IPS-20b (cell line): ENCODE measurements around the gene OSTN.
"Not testable (repeated sequence)": the region's sequence is repeated elsewhere in the genome, so short reads cannot be mapped to it uniquely, and the experiment has no call there.

Experiments
- H3K27ac ChIP-seq: one replicate; pipeline ENCODE4 v1.5.1; 2013; ENCODE audit warnings: low read length
- H3K27me3 ChIP-seq: 2 replicates; pipeline ENCODE4 v1.6.1; 2013; ENCODE audit warnings: mild to moderate bottlenecking, low read length, inconsistent platforms; ENCODE audit not compliant: insufficient read depth
- H3K36me3 ChIP-seq: 2 replicates; pipeline ENCODE4 v1.6.1; 2013; ENCODE audit warnings: low read depth, mild to moderate bottlenecking, inconsistent platforms, low read length, moderate library complexity; ENCODE audit not compliant: insufficient read depth
- H3K4me1 ChIP-seq: 2 replicates; pipeline ENCODE4 v1.6.1; 2013; ENCODE audit warnings: mild to moderate bottlenecking, control low read depth, inconsistent platforms, low read length, moderate library complexity; ENCODE audit not compliant: insufficient read depth
- H3K4me3 ChIP-seq: 2 replicates; pipeline ENCODE4 v1.5.1; 2013; ENCODE audit warnings: mild to moderate bottlenecking, low read length, inconsistent platforms
- H3K9ac ChIP-seq: 2 replicates; pipeline ENCODE4 v1.6.1; 2013; ENCODE audit warnings: low read depth, mild to moderate bottlenecking, inconsistent platforms, low read length, moderate library complexity
- H3K9me3 ChIP-seq: 2 replicates; pipeline ENCODE4 v1.6.1; 2013; ENCODE audit warnings: mild to moderate bottlenecking, low read depth, low read length, inconsistent platforms; ENCODE audit not compliant: insufficient read depth

OSTN gene

GRCh38 chr3:191198932-191199331, at the start of gene OSTN:
TSS of gene OSTN (plus strand) at chr3:191199241. CDS start at chr3:191212533, 13,292 bp downstream.
- H3K9me3 ChIP-seq, result no peaks in the 10 kb centered on the region
- no peaks in the 10 kb centered on the region for H3K27me3 ChIP-seq
- no peaks in the 10 kb centered on the region for H3K4me1 ChIP-seq
- no peak within 1 kb of the TSS for H3K9ac ChIP-seq
- no peaks in the 10 kb centered on the region for H3K36me3 ChIP-seq
- H3K27ac ChIP-seq, result no peak within 1 kb of the TSS
- no peak within 1 kb of the TSS for H3K4me3 ChIP-seq

- no peaks in the 10 kb centered on the region for H3K36me3 ChIP-seq
- H3K4me1 ChIP-seq, result no peaks in the 10 kb centered on the region
- H3K27ac ChIP-seq, result no peak overlapping the region
- peaks cover 8% of the 10 kb centered on the region for H3K9me3 ChIP-seq
- H3K9ac ChIP-seq, result no peak overlapping the region
- no peaks in the 10 kb centered on the region for H3K27me3 ChIP-seq
- H3K4me3 ChIP-seq, result no peak overlapping the region
These were observed 47.4 kb upstream of the OSTN start for GRCh38 chr3:191151653-191152052.

GRCh38 chr3:191154827-191155226, 44.2 kb upstream of the OSTN start:
- Histone ChIP-seq H3K36me3 (no peaks in the 10 kb centered on the region), H3K4me1 (no peaks in the 10 kb centered on the region), H3K27me3 (no peaks in the 10 kb centered on the region), H3K27ac (no peak overlapping the region), H3K9me3 (peaks cover 8% of the 10 kb centered on the region), H3K4me3 (no peak overlapping the region), H3K9ac (no peak overlapping the region)

GRCh38 chr3:191158247-191158646, 40.8 kb upstream of the OSTN start:
- Histone ChIP-seq H3K27ac (no peak overlapping the region), H3K36me3 (no peaks in the 10 kb centered on the region), H3K27me3 (no peaks in the 10 kb centered on the region), H3K4me3 (no peak overlapping the region), H3K9ac (no peak overlapping the region), H3K9me3 (peaks cover 8% of the 10 kb centered on the region), H3K4me1 (no peaks in the 10 kb centered on the region)

GRCh38 chr3:191158815-191159214, 40.2 kb upstream of the OSTN start:
- Histone ChIP-seq H3K36me3 (no peaks in the 10 kb centered on the region), H3K9me3 (peaks cover 8% of the 10 kb centered on the region; the same call in 1 of the 2 replicates), H3K4me3 (no peak overlapping the region), H3K27ac (no peak overlapping the region), H3K9ac (no peak overlapping the region), H3K4me1 (no peaks in the 10 kb centered on the region), H3K27me3 (no peaks in the 10 kb centered on the region)

GRCh38 chr3:191165802-191166201, 33.2 kb upstream of the OSTN start:
- Histone ChIP-seq H3K9me3 (no peaks in the 10 kb centered on the region), H3K36me3 (no peaks in the 10 kb centered on the region), H3K4me3 (no peak overlapping the region), H3K27me3 (no peaks in the 10 kb centered on the region), H3K27ac (no peak overlapping the region), H3K9ac (no peak overlapping the region), H3K4me1 (no peaks in the 10 kb centered on the region)

GRCh38 chr3:191166368-191166767, 32.7 kb upstream of the OSTN start:
- no peaks in the 10 kb centered on the region for H3K9me3 ChIP-seq
- H3K27me3 ChIP-seq, result no peaks in the 10 kb centered on the region
- no peak overlapping the region for H3K27ac ChIP-seq
- no peak overlapping the region for H3K4me3 ChIP-seq
- no peak overlapping the region for H3K9ac ChIP-seq
- no peaks in the 10 kb centered on the region for H3K4me1 ChIP-seq
- H3K36me3 ChIP-seq, result no peaks in the 10 kb centered on the region

- no peak overlapping the region for H3K9ac ChIP-seq
- H3K4me1 ChIP-seq, result no peaks in the 10 kb centered on the region
- H3K4me3 ChIP-seq, result no peak overlapping the region
- no peaks in the 10 kb centered on the region for H3K9me3 ChIP-seq
- no peaks in the 10 kb centered on the region for H3K36me3 ChIP-seq
- H3K27me3 ChIP-seq, result no peaks in the 10 kb centered on the region
- H3K27ac ChIP-seq, result no peak overlapping the region
These were observed 29.5 kb upstream of the OSTN start for GRCh38 chr3:191169566-191169965.

- Histone ChIP-seq H3K9ac (no peak overlapping the region), H3K4me3 (no peak overlapping the region), H3K4me1 (no peaks in the 10 kb centered on the region), H3K27ac (no peak overlapping the region), H3K27me3 (no peaks in the 10 kb centered on the region), H3K9me3 (no peaks in the 10 kb centered on the region), H3K36me3 (no peaks in the 10 kb centered on the region)
These were observed 28.9 kb upstream of the OSTN start for GRCh38 chr3:191170097-191170496.

- no peaks in the 10 kb centered on the region for H3K4me1 ChIP-seq
- no peaks in the 10 kb centered on the region for H3K36me3 ChIP-seq
- no peaks in the 10 kb centered on the region for H3K27me3 ChIP-seq
- H3K27ac ChIP-seq, result no peak overlapping the region
- H3K9me3 ChIP-seq, result no peaks in the 10 kb centered on the region
- no peak overlapping the region for H3K4me3 ChIP-seq
- H3K9ac ChIP-seq, result no peak overlapping the region
These were observed 23.9 kb upstream of the OSTN start for GRCh38 chr3:191175102-191175501.

- Histone ChIP-seq H3K9me3 (no peaks in the 10 kb centered on the region), H3K36me3 (no peaks in the 10 kb centered on the region), H3K4me3 (no peak overlapping the region), H3K27me3 (no peaks in the 10 kb centered on the region), H3K9ac (no peak overlapping the region), H3K4me1 (no peaks in the 10 kb centered on the region), H3K27ac (no peak overlapping the region)
These were observed 22.8 kb upstream of the OSTN start for GRCh38 chr3:191176038-191176785.

- not testable (repeated sequence) for H3K27ac ChIP-seq, H3K4me1 ChIP-seq, H3K9ac ChIP-seq, H3K27me3 ChIP-seq, H3K9me3 ChIP-seq, H3K4me3 ChIP-seq, H3K36me3 ChIP-seq
These were observed 13.7 kb upstream of the OSTN start for GRCh38 chr3:191185382-191185781.
